Transverse colon (tissue), 4 donors: ENCODE results near the gene CLUH.

Experiments used
- CTCF ChIP-seq, 5 experiments: fragments of 200-600 bp in 3 of 5; fragments of 450-650 bp in 2 of 5; sonication (generic) in 3 of 5; IDR thresholded peaks; 1 replicate in 2 of 5; 2 replicates in 3 of 5; pipeline ENCODE4 v1.5.1; 2016 to 2017; ENCODE audit warnings: antibody characterized with exemption in 5 of 5, inconsistent platforms in 3 of 5, mild to moderate bottlenecking in 2 of 5, moderate library complexity in 1 of 5
- POLR2AphosphoS5 ChIP-seq, 3 donors: sonication (generic); formaldehyde crosslinking; IDR thresholded peaks; one replicate each; pipeline ENCODE4 v1.6.1; 2016; ENCODE audit warnings: antibody characterized with exemption in 3 of 3

DNA sequence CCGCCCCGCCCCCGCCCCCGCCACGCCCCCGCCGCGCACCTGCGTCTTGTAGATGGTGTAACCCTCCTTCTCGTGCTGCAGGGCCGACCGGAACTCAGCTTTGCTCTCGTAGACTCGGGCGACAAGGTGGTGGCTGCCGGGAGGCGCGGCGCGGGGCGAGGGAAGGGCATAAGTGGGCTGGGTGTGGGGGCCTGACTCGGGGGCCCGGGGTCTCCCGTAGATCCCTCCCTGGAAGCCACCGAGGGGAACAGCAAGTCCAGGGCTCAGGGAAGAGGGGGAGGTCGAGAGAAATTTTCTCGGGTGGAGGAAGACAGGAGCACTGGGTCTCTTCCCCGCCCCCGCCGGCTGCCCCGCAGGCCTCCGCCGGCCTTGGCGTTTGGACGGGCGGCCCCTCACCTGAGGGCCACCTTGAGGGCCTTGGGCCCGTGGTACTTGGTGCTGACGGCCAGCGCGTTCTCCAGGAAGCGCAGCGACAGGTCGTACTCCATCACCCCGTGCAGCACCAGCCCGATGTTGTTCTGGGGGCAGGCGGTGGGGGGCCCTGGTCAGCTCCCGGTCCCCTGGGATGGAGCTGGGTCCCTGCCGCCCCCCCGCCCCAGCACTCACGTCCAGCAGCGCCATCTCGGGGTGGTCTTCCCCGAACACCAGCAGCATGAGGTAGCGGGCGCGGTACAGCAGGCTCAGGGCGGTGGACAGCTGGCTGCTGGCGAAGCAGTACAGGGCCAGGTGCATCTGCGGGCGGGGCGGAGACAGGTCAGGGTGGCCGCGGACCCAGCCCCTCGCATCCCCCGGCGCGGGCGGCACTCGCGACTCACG is 19.4 kb downstream of the CLUH start:
- no peak for TF ChIP-seq CTCF (IDR thresholded peaks at IDR 0.05)
- no peak for TF ChIP-seq POLR2AphosphoS5 (IDR thresholded peaks at IDR 0.05)
